GM19239 (cell line): Measurements from ENCODE around the gene APLNR.

Source experiments
- DNase-seq: peaks from one replicate; pipeline ENCODE4 v3.0.0; 2011; ENCODE audit warnings: low spot score; ENCODE audit not compliant: insufficient read length
- FAIRE-seq: peaks from 2 replicates; lab custom pipeline; 2011; peaks lifted over from hg19 to GRCh38; lab: Jason Lieb, UNC

APLNR gene

GRCh38 chr11:57254631-57255030 is 17.6 kb upstream of the APLNR start:
- FAIRE-seq, result no peak
- no peak for DNase-seq

DNA sequence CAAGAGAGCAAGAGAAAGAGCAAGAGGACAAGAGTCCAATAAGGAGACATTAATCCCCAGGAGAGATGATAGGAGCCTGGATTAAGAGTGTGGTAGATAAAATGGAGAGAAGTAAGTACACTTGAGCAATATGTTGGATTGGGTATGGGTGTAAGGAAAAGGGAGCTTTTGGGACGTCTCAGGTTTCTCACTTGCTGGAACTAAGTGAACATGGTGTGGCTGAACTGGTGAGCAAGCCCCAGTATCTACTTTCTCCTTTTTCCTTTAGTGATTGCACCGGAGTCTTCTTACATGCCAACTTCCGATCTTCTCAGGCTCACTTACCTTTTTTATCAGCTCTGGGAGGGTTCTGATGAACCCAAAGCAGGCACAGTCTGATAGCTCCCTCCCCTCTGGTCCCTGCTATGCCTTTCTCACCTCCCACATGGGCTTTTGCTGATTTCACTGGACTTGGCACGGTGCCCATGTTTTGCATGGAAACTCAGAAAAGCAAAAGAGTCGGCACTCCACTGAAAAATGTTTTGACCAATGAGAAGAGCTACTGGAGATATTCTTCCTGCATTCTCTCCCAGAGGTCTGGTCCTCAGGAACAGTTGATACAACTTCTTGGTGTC is 14.5 kb upstream of the APLNR start:
- no peak for FAIRE-seq
- no peak for DNase-seq

DNA sequence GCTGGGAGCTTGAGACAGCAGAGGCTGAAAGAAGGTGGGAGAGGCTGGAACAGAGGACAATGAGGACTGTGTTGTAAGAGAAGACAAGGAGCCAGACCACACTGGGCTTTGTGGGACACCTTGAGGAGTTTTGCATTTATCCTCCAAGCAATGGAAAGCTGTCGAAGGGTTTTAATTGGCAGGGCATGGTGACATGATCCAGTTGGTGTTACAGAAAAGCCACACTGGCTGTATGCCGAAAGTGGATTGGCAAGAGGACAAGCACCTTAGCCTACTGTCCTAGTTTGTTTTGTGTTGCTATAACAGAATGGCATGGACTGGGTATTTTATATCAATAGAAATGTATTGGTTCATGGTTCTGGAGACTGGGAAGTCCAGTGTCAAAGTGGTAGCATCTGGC is 14.0 kb upstream of the APLNR start:
- DNase-seq (no peak), FAIRE-seq (no peak)

DNA sequence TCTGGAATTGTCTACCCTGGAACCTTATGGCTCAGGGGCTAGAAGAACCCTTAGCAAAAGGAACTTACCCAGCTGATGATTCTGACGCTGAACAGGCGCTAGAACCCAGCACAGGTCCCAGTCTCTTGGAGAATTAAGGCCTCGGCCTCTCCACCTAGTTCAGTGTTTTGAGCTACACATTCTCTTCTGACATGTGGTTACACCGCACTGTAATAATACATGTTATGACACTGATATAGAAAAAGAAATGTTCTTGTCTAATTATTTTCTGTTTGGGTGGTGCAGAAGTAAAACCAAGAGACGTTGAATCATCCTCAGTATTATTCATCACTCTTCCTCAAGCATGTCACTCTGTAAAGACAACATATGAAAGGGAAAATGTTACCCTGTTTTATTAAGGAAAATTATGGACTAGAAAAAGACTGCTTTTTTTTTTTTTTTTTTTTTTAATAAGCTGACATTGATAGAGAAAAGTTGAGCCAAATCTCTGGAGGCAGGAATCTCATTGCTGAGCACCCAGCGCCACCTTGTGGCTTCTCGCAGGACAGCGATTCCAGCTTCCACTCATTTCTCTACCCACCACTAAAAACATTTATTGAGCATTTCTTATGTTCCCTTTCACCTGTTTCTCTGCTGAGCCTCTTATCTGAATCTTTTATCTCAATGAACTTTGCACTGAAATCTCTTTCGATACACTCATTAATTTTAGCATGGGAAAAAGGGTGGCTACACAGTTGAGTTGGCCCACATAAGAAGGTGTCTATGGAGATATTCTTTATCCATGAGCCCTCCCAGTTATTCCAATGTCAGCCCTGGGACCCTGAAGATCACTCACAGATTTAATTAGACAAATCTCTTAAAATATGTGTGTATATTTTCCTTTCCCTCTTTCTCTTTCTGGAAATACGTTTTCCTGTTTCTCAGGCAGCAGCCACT is 12.6 kb upstream of the APLNR start:
- no peak for DNase-seq
- peak; percentile 84 for FAIRE-seq

GRCh38 chr11:57248780-57249383 is 11.8 kb upstream of the APLNR start:
- no peak for FAIRE-seq
- DNase-seq, result no peak

- FAIRE-seq, result no peak
- DNase-seq, result no peak
Observed at GRCh38 chr11:57244911-57245310, 7.9 kb upstream of the APLNR start.

- FAIRE-seq, result no peak
Observed at GRCh38 chr11:57241353-57241972, 4.4 kb upstream of the APLNR start.

DNA sequence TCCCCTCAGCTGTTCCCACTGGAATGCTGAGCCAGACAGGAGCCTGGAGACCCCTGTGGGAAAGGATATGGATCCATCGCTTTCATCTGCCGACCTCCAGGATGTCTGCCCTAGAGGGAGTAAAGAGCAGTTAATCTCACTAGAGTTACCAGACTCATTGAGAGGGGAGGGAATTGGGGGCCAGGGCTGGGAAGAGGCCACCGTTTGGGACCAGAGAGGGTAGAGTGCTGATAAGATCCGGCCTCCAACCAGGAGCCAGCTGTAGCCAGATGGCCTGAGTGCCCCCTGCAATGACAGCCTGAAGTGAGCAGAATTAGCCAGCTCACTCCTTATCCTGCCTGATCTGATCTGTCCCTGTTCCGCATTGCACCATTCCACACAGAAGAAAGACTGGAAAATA is 3.7 kb upstream of the APLNR start:
- no peak for FAIRE-seq
- no peak for DNase-seq

More at GRCh38 chr11:57241353-57241972, 4.4 kb upstream of the APLNR start:
- DNase-seq, result no peak

DNA sequence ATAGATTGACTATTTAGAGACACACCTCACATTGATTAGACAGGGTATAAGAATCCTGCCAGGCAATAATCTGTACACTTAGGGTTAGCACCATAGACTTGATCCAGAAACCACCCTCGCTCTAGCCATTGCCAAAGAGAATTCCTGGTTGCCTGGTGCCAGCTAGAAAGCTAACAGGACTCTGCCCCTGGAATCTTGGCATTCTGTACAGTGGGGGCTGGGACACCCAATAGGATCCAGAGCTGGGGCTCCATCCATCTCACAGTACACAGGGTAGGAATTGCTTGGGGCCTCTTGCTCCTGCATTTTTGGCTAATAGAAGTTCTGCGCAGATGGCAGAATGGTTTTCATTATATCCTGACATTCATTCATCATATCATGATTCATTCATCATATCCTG is 3.0 kb upstream of the APLNR start:
- DNase-seq (no peak), FAIRE-seq (no peak)

DNA sequence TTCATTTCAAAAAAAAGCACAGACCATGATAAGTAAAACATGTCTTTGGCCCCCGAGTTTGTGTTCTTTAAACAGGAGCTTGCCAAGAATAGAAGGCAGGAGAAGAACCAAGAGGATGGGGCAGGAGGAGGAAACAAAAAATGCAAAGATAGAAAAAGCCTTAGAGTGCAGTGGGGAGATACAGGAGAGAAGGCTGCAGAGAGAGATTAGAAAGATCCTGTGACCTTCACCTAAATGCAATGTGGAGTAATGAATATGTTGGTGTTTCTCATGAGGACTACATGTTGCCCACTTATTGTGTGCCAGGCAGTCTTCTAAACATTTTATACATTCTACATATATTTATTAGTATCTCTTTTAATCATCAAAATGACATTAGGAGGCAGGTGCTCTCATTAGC is 2.3 kb upstream of the APLNR start:
- no peak for FAIRE-seq
- no peak for DNase-seq

GRCh38 chr11:57235761-57236703 is 1.0 kb downstream of the APLNR start:
- FAIRE-seq, result no peak
- DNase-seq, result no peak

DNA sequence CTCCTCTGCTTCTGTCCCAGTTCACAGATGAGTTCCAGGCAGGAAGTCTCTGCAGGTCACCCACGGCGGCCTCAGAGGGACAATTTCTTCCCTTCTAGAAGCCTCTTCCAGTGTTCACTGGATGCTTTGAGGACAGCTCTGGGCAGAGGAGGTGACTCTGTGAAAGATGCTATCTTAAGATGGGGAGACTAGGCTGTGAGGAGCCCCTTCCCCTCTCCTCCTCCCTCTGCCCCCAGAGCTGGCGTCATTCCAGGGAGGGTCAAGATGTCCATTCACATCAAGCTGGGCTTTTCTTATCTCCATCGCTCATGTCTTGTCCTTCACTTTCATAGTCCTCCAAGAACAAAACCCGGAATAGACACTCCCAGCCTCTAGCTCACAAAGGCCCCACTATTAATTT is 3.3 kb downstream of the APLNR start:
- FAIRE-seq (no peak), DNase-seq (no peak)

GRCh38 chr11:57231539-57232253 is 5.4 kb downstream of the APLNR start:
- no peak for FAIRE-seq
- DNase-seq, result no peak

GRCh38 chr11:57230791-57231538 is 6.1 kb downstream of the APLNR start:
- no peak for DNase-seq
- no peak for FAIRE-seq

GRCh38 chr11:57230316-57230715 is 6.7 kb downstream of the APLNR start:
- DNase-seq (no peak), FAIRE-seq (no peak)

DNA sequence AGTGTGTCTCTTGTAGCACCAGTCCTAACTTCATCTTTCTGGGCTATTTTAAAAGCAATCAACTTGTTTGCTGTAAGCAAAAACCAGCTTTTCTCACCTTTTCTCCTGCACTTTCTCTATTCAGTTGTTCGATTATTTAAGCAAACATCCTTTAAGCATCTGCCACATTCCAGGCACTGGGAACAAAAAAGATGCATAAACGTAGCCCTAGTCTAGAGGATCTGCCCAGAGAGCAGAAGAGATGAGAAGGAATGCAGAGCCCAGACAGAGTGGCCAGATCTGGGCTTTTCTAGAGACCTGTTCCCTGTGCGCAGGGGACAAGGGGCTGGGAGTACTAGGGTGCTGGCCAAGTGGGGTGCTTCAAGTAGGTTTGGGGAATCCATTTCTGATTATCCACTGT is 8.4 kb downstream of the APLNR start:
- DNase-seq, result no peak
- FAIRE-seq, result no peak

GRCh38 chr11:57224537-57224936 is 12.5 kb downstream of the APLNR start:
- FAIRE-seq, result no peak
- no peak for DNase-seq

GRCh38 chr11:57224128-57224527 is 12.9 kb downstream of the APLNR start:
- FAIRE-seq (no peak), DNase-seq (no peak)
